HG03469 (cell line): Measurements from ENCODE around the gene MDGA2.
"Not testable (repeated sequence)": the region's sequence is repeated elsewhere in the genome, so short reads cannot be mapped to it uniquely, and the experiment has no call there.

Experiments
- ATAC-seq: cut with Tn5 transposase; IDR thresholded peaks from one replicate; pipeline ENCODE4 v1.9.1; 2021; ENCODE audit warnings: mild to moderate bottlenecking, moderate library complexity, moderate number of reproducible peaks; ENCODE audit not compliant: unreplicated experiment

MDGA2 gene

GRCh38 chr14:47624126-47624525, 51.3 kb downstream of the MDGA2 start:
- ATAC-seq = not testable (repeated sequence)

- no peak for ATAC-seq
Measured at GRCh38 chr14:47619392-47619791, 56.0 kb downstream of the MDGA2 start.

- no peak for ATAC-seq
Measured at GRCh38 chr14:47606566-47606965, 68.8 kb downstream of the MDGA2 start.

- no peak for ATAC-seq
Measured at GRCh38 chr14:47596860-47597259, 78.5 kb downstream of the MDGA2 start.

GRCh38 chr14:47596232-47596631, 79.2 kb downstream of the MDGA2 start:
- no peak for ATAC-seq

GRCh38 chr14:47595552-47595951, 79.9 kb downstream of the MDGA2 start:
- ATAC-seq = no peak

GRCh38 chr14:47590767-47591495, 84.5 kb downstream of the MDGA2 start:
- no peak for ATAC-seq

- no peak for ATAC-seq
Measured at GRCh38 chr14:47585447-47585846, 90.0 kb downstream of the MDGA2 start.

GRCh38 chr14:47567273-47567672, 108.1 kb downstream of the MDGA2 start:
- no peak for ATAC-seq

- ATAC-seq = no peak
Measured at GRCh38 chr14:47557894-47558293, 117.5 kb downstream of the MDGA2 start.

- no peak for ATAC-seq
Measured at GRCh38 chr14:47555333-47555732, 120.1 kb downstream of the MDGA2 start.

- ATAC-seq = no peak
Measured at GRCh38 chr14:47549886-47550285, 125.5 kb downstream of the MDGA2 start.

GRCh38 chr14:47543459-47543858, 131.9 kb downstream of the MDGA2 start:
- ATAC-seq = no peak

- no peak for ATAC-seq
Measured at GRCh38 chr14:47541662-47542061, 133.7 kb downstream of the MDGA2 start.

GRCh38 chr14:47539031-47539461, 136.4 kb downstream of the MDGA2 start:
- no peak for ATAC-seq

- no peak for ATAC-seq
Measured at GRCh38 chr14:47536341-47536740, 139.1 kb downstream of the MDGA2 start.

GRCh38 chr14:47526591-47527244, 148.7 kb downstream of the MDGA2 start:
- ATAC-seq = no peak

GRCh38 chr14:47524524-47524923, 150.9 kb downstream of the MDGA2 start:
- ATAC-seq = no peak

GRCh38 chr14:47520382-47520781, 155.0 kb downstream of the MDGA2 start:
- no peak for ATAC-seq

GRCh38 chr14:47511829-47512228, 163.6 kb downstream of the MDGA2 start:
- no peak for ATAC-seq

GRCh38 chr14:47509957-47510356, 165.4 kb downstream of the MDGA2 start:
- no peak for ATAC-seq

GRCh38 chr14:47507861-47508260, 167.5 kb downstream of the MDGA2 start:
- no peak for ATAC-seq
